HEK293 (cell line): ENCODE data around the gene DNAH11.

Source experiments
- CTCF ChIA-PET: fragments of 350-600 bp; formaldehyde crosslinking; extraction: SDS; loops from one replicate; lab custom pipeline; 2021; ENCODE audit warnings: antibody characterized with exemption; lab: Yijun Ruan, JAX
- POLR2A ChIA-PET: fragments of 300-600 bp; formaldehyde crosslinking; extraction: SDS; loops from one replicate; lab custom pipeline; 2020; ENCODE audit warnings: antibody characterized with exemption, inconsistent platforms; lab: Yijun Ruan, JAX
- H3K27ac ChIP-seq: fragments of 200-500 bp; sonication (Bioruptor generic); 2 replicates; pipeline ENCODE4 v1.5.1; 2014; ENCODE audit warnings: low read depth, low read length, control low read depth, inconsistent platforms; ENCODE audit errors: extremely low read depth
- H3K36me3 ChIP-seq, 2 experiments: fragments of 200-500 bp in 1 of 2; sonication (Bioruptor generic) in 1 of 2; 1 replicate in 1 of 2; 2 replicates in 1 of 2; pipeline ENCODE4 v1.5.1; 2014 to 2017; ENCODE audit warnings: inconsistent platforms in 2 of 2, low read length in 2 of 2; ENCODE audit not compliant: control insufficient read depth in 2 of 2, insufficient read depth in 1 of 2
- H3K4me1 ChIP-seq: fragments of 200-500 bp; sonication (Bioruptor generic); 2 replicates; pipeline ENCODE4 v1.5.1; 2014; ENCODE audit warnings: mild to moderate bottlenecking, low read length, inconsistent platforms; ENCODE audit not compliant: control insufficient read depth, insufficient read depth
- H3K4me3 ChIP-seq: 2 replicates; pipeline ENCODE4 v1.5.1; 2011; ENCODE audit warnings: low read depth, mild to moderate bottlenecking, control low read depth, low read length, moderate library complexity
- H3K9me3 ChIP-seq: fragments of 200-500 bp; sonication (Bioruptor generic); 2 replicates; pipeline ENCODE4 v1.5.1; 2014; ENCODE audit warnings: low read depth, low read length, inconsistent platforms; ENCODE audit not compliant: control insufficient read depth, insufficient read depth
- GFI1B ChIP-seq: fragments of 450-650 bp; formaldehyde crosslinking; IDR thresholded peaks from 2 replicates; pipeline ENCODE4 v1.5.1; 2016; ENCODE audit warnings: missing biosample characterization, missing genetic modification characterization
- GLIS1 ChIP-seq: fragments of 450-650 bp; formaldehyde crosslinking; IDR thresholded peaks from 2 replicates; pipeline ENCODE4 v1.5.1; 2016; ENCODE audit warnings: missing biosample characterization, missing genetic modification characterization
- KLF10 ChIP-seq: fragments of 450-650 bp; IDR thresholded peaks from 2 replicates; pipeline ENCODE4 v1.5.1; 2018; ENCODE audit warnings: missing biosample characterization, mild to moderate bottlenecking, missing genetic modification characterization
- SP3 ChIP-seq: fragments of 450-650 bp; formaldehyde crosslinking; IDR thresholded peaks from 2 replicates; pipeline ENCODE4 v1.5.1; 2016; ENCODE audit warnings: missing biosample characterization, missing genetic modification characterization
- TCF7L2 ChIP-seq: IDR thresholded peaks from 2 replicates; pipeline ENCODE4 v1.6.1; 2011; ENCODE audit warnings: low read depth, mild to moderate bottlenecking, inconsistent platforms, low read length, moderate library complexity, borderline replicate concordance
- ZNF146 ChIP-seq: fragments of 450-650 bp; formaldehyde crosslinking; IDR thresholded peaks from 2 replicates; pipeline ENCODE4 v1.5.1; 2016; ENCODE audit warnings: missing biosample characterization, missing genetic modification characterization
- ZNF157 ChIP-seq: fragments of 450-650 bp; formaldehyde crosslinking; IDR thresholded peaks from 2 replicates; pipeline ENCODE4 v1.5.1; 2016; ENCODE audit warnings: missing biosample characterization, missing genetic modification characterization
- ZNF274 ChIP-seq, 2 experiments: fragments of 200-500 bp in 1 of 2; fragments of 450-650 bp in 1 of 2; sonication (Bioruptor generic) in 1 of 2; formaldehyde crosslinking in 1 of 2; IDR thresholded peaks; 2 replicates each; pipeline versions ENCODE4 v1.5.1 to v1.6.1; 2014 to 2016; ENCODE audit warnings: borderline replicate concordance in 1 of 2, inconsistent platforms in 1 of 2, low read length in 1 of 2, missing biosample characterization in 1 of 2, missing genetic modification characterization in 1 of 2
- ZNF473 ChIP-seq: fragments of 450-650 bp; formaldehyde crosslinking; IDR thresholded peaks from 2 replicates; pipeline ENCODE4 v1.5.1; 2017; ENCODE audit warnings: missing biosample characterization, missing genetic modification characterization
- ZNF514 ChIP-seq: fragments of 450-650 bp; formaldehyde crosslinking; IDR thresholded peaks from 2 replicates; pipeline ENCODE4 v1.5.1; 2016; ENCODE audit warnings: missing biosample characterization, missing genetic modification characterization
- ZNF521 ChIP-seq: fragments of 450-650 bp; formaldehyde crosslinking; IDR thresholded peaks from 2 replicates; pipeline ENCODE4 v1.5.1; 2017; ENCODE audit warnings: missing biosample characterization, mild to moderate bottlenecking, missing genetic modification characterization
- ZNF585B ChIP-seq: fragments of 450-650 bp; formaldehyde crosslinking; IDR thresholded peaks from 2 replicates; pipeline ENCODE4 v1.5.1; 2016; ENCODE audit warnings: missing biosample characterization, missing genetic modification characterization
- ZNF664 ChIP-seq: fragments of 450-650 bp; formaldehyde crosslinking; IDR thresholded peaks from 2 replicates; pipeline ENCODE4 v1.5.1; 2016; ENCODE audit warnings: missing biosample characterization, missing genetic modification characterization
- ZNF777 ChIP-seq: fragments of 450-650 bp; formaldehyde crosslinking; IDR thresholded peaks from 2 replicates; pipeline ENCODE4 v1.5.1; 2017; ENCODE audit warnings: missing biosample characterization, missing genetic modification characterization, borderline replicate concordance
- ZNF843 ChIP-seq: fragments of 450-650 bp; formaldehyde crosslinking; IDR thresholded peaks from 2 replicates; pipeline ENCODE4 v1.5.1; 2016; ENCODE audit warnings: missing biosample characterization, missing genetic modification characterization
- ZSCAN30 ChIP-seq: fragments of 450-650 bp; IDR thresholded peaks from 2 replicates; pipeline ENCODE4 v1.5.1; 2018; ENCODE audit warnings: missing biosample characterization, mild to moderate bottlenecking, missing genetic modification characterization, moderate library complexity
- TF ChIP-seq, protein P1 (sequence below): fragments of 450-650 bp; formaldehyde crosslinking; IDR thresholded peaks from 2 replicates; pipeline ENCODE4 v1.5.1; 2016; ENCODE audit warnings: missing biosample characterization, missing genetic modification characterization, low read depth
- TF ChIP-seq, protein P2 (sequence below): fragments of 450-650 bp; formaldehyde crosslinking; IDR thresholded peaks from 2 replicates; pipeline ENCODE4 v1.5.1; 2016; ENCODE audit warnings: missing biosample characterization, missing genetic modification characterization
- TF ChIP-seq, protein P3 (sequence below): fragments of 450-650 bp; IDR thresholded peaks from 2 replicates; pipeline ENCODE4 v1.5.1; 2018; ENCODE audit warnings: missing biosample characterization, mild to moderate bottlenecking, missing genetic modification characterization
- TF ChIP-seq, protein P4 (sequence below): fragments of 450-650 bp; formaldehyde crosslinking; conservative IDR thresholded peaks from 2 replicates; pipeline ENCODE4 v1.5.1; 2016; ENCODE audit warnings: low read depth, missing biosample characterization, missing genetic modification characterization
- TF ChIP-seq, protein P5 (sequence below): fragments of 450-650 bp; formaldehyde crosslinking; IDR thresholded peaks from 2 replicates; pipeline ENCODE4 v1.5.1; 2017; ENCODE audit warnings: missing biosample characterization, mild to moderate bottlenecking, missing genetic modification characterization, moderate library complexity

Gene DNAH11

DNA sequence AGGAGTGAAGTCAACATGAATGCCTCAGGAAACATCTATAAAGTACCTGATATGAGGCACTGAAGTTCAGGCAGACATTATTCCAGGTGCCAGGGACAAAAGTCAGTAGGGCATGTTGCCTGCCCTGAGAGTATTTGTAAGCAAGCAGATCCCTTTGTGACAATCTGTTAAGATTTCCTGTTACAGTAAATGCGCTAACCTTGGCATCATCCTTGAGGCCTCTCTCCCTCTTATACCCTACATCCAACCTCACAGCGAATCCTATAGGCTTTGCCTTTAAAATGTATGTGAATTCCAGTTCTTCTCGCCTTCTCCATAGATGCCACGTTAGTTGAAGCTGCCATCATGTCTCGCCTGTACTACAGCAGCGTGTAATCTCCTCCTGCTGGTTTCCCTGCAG is 165.3 kb downstream of the DNAH11 start (continued):
- TF ChIP-seq, protein P1, sequence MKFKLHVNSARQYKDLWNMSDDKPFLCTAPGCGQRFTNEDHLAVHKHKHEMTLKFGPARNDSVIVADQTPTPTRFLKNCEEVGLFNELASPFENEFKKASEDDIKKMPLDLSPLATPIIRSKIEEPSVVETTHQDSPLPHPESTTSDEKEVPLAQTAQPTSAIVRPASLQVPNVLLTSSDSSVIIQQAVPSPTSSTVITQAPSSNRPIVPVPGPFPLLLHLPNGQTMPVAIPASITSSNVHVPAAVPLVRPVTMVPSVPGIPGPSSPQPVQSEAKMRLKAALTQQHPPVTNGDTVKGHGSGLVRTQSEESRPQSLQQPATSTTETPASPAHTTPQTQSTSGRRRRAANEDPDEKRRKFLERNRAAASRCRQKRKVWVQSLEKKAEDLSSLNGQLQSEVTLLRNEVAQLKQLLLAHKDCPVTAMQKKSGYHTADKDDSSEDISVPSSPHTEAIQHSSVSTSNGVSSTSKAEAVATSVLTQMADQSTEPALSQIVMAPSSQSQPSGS (tag by site-specific recombination): no peak
- no peak for TF ChIP-seq ZNF146 (tag by site-specific recombination)
- TF ChIP-seq ZNF157 (tag by site-specific recombination): no peak
- no peak for TF ChIP-seq ZNF843 (tag by site-specific recombination)
- no peak for TF ChIP-seq ZNF664 (tag by site-specific recombination)
- TF ChIP-seq, protein P2, sequence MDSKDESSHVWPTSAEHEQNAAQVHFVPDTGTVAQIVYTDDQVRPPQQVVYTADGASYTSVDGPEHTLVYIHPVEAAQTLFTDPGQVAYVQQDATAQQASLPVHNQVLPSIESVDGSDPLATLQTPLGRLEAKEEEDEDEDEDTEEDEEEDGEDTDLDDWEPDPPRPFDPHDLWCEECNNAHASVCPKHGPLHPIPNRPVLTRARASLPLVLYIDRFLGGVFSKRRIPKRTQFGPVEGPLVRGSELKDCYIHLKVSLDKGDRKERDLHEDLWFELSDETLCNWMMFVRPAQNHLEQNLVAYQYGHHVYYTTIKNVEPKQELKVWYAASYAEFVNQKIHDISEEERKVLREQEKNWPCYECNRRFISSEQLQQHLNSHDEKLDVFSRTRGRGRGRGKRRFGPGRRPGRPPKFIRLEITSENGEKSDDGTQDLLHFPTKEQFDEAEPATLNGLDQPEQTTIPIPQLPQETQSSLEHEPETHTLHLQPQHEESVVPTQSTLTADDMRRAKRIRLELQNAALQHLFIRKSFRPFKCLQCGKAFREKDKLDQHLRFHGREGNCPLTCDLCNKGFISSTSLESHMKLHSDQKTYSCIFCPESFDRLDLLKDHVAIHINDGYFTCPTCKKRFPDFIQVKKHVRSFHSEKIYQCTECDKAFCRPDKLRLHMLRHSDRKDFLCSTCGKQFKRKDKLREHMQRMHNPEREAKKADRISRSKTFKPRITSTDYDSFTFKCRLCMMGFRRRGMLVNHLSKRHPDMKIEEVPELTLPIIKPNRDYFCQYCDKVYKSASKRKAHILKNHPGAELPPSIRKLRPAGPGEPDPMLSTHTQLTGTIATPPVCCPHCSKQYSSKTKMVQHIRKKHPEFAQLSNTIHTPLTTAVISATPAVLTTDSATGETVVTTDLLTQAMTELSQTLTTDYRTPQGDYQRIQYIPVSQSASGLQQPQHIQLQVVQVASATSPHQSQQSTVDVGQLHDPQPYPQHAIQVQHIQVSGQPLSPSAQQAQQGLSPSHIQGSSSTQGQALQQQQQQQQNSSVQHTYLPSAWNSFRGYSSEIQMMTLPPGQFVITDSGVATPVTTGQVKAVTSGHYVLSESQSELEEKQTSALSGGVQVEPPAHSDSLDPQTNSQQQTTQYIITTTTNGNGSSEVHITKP (tag by site-specific recombination): no peak
- no peak for TF ChIP-seq GLIS1 (tag by site-specific recombination)

DNA sequence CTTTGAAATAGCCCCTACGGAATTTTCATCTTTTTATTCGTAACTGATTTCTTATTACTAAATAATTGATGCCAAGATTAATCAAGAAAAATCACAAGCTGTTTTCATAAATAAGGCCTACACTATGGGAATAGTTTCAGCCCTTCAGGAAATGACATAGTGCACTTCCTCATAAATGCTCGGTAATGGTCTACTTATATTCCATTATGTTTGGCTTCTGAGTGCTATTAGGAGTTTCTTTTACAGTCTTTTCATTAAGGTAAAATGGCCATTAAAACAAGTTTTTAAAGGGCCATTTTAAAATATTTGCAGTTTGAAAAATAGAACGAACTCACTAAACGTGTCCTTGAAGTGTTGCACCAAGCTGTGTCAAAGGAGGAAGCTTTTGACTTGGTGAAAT is 174.5 kb downstream of the DNAH11 start:
- ChIA-PET POLR2A (no interaction called here), CTCF (interaction anchor here (0.6 to 0.9 kb wide), 2 partner anchors 51 to 498 kb away, joined by 3 read pairs; no protein-coding TSS in a partner anchor)
- H3K9me3 ChIP-seq: no peaks in the 10 kb centered on the region
- TF ChIP-seq, protein P3, sequence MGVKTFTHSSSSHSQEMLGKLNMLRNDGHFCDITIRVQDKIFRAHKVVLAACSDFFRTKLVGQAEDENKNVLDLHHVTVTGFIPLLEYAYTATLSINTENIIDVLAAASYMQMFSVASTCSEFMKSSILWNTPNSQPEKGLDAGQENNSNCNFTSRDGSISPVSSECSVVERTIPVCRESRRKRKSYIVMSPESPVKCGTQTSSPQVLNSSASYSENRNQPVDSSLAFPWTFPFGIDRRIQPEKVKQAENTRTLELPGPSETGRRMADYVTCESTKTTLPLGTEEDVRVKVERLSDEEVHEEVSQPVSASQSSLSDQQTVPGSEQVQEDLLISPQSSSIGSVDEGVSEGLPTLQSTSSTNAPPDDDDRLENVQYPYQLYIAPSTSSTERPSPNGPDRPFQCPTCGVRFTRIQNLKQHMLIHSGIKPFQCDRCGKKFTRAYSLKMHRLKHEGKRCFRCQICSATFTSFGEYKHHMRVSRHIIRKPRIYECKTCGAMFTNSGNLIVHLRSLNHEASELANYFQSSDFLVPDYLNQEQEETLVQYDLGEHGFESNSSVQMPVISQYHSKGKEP: no peak
- TF ChIP-seq ZNF585B (tag by site-specific recombination) (no peak), SP3 (tag by site-specific recombination) (no peak), ZNF521 (tag by site-specific recombination) (no peak), KLF10 (no peak), ZSCAN30 (tag by site-specific recombination) (no peak), TCF7L2 (no peak), ZNF777 (tag by site-specific recombination) (no peak), GFI1B (no peak), ZNF514 (tag by site-specific recombination) (no peak), ZNF274 (IDR thresholded peaks at IDR 0.05; ENCODE audit: low read length) (no peak), ZNF274 (tag by site-specific recombination; IDR thresholded peaks at IDR 0.05; ENCODE audit: borderline replicate concordance) (no peak), ZNF473 (no peak)
- TF ChIP-seq, protein P4, sequence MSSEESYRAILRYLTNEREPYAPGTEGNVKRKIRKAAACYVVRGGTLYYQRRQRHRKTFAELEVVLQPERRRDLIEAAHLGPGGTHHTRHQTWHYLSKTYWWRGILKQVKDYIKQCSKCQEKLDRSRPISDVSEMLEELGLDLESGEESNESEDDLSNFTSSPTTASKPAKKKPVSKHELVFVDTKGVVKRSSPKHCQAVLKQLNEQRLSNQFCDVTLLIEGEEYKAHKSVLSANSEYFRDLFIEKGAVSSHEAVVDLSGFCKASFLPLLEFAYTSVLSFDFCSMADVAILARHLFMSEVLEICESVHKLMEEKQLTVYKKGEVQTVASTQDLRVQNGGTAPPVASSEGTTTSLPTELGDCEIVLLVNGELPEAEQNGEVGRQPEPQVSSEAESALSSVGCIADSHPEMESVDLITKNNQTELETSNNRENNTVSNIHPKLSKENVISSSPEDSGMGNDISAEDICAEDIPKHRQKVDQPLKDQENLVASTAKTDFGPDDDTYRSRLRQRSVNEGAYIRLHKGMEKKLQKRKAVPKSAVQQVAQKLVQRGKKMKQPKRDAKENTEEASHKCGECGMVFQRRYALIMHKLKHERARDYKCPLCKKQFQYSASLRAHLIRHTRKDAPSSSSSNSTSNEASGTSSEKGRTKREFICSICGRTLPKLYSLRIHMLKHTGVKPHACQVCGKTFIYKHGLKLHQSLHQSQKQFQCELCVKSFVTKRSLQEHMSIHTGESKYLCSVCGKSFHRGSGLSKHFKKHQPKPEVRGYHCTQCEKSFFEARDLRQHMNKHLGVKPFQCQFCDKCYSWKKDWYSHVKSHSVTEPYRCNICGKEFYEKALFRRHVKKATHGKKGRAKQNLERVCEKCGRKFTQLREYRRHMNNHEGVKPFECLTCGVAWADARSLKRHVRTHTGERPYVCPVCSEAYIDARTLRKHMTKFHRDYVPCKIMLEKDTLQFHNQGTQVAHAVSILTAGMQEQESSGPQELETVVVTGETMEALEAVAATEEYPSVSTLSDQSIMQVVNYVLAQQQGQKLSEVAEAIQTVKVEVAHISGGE (tag by site-specific recombination): no peak
- TF ChIP-seq, protein P5, sequence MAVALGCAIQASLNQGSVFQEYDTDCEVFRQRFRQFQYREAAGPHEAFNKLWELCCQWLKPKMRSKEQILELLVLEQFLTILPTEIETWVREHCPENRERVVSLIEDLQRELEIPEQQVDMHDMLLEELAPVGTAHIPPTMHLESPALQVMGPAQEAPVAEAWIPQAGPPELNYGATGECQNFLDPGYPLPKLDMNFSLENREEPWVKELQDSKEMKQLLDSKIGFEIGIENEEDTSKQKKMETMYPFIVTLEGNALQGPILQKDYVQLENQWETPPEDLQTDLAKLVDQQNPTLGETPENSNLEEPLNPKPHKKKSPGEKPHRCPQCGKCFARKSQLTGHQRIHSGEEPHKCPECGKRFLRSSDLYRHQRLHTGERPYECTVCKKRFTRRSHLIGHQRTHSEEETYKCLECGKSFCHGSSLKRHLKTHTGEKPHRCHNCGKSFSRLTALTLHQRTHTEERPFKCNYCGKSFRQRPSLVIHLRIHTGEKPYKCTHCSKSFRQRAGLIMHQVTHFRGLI (tag by site-specific recombination): no peak
- no peaks in the 10 kb centered on the region for H3K36me3 ChIP-seq
- H3K4me3 ChIP-seq: no peak overlapping the region
- H3K4me1 ChIP-seq: no peaks in the 10 kb centered on the region
- no peak overlapping the region for H3K27ac ChIP-seq
